A549 (cell line): ENCODE results near the gene SLC6A5. TPM values are rescaled to one million over a fixed set of nuclear protein-coding genes. Genes with fewer than 3 reads are reported as not detected.

Source experiments
- ATAC-seq, 2 experiments: fragments of 200-7000 bp in 1 of 2; fragments of >200 bp in 1 of 2; cut with Nextera tagmentation in 1 of 2; cut with Tn5 transposase in 1 of 2; 3 replicates each; pipeline versions ENCODE4 v1.8.0 to v1.9.1; 2018 to 2020; ENCODE audit warnings: mild to moderate bottlenecking in 1 of 2, moderate library complexity in 1 of 2
- CTCF ChIA-PET: fragments of 300-600 bp; sonication (Branson Sonifier 250); formaldehyde crosslinking; extraction: SDS; loops from one replicate; lab custom pipeline; 2021; ENCODE audit warnings: antibody characterized with exemption, inconsistent platforms; lab: Yijun Ruan, JAX
- POLR2A ChIA-PET: fragments of 350-600 bp; formaldehyde crosslinking; extraction: SDS; loops from one replicate; lab custom pipeline; 2021; ENCODE audit warnings: antibody characterized with exemption, inconsistent platforms; lab: Yijun Ruan, JAX
- DNase-seq, 2 experiments: peaks; one replicate each; pipeline versions ENCODE4 v3.0.0 to v3.0.0-alpha.2; 2011 to 2016; ENCODE audit warnings: low read depth in 1 of 2, low spot score in 1 of 2
- FAIRE-seq: peaks from 2 replicates; lab custom pipeline; 2011; peaks lifted over from hg19 to GRCh38; lab: Jason Lieb, UNC
- H3K27ac ChIP-seq, 2 experiments: fragments of >200 bp; sonication (Bioruptor Twin); formaldehyde crosslinking; 3 replicates each; pipeline ENCODE4 v1.5.1; 2016 to 2017
- H3K4me1 ChIP-seq: fragments of >200 bp; sonication (Bioruptor Twin); formaldehyde crosslinking; 3 replicates; pipeline ENCODE4 v1.6.1; 2016
- H3K4me2 ChIP-seq: fragments of >200 bp; sonication (Bioruptor Twin); formaldehyde crosslinking; 3 replicates; pipeline ENCODE4 v1.6.1; 2016
- H3K4me3 ChIP-seq: fragments of >200 bp; sonication (Bioruptor Twin); formaldehyde crosslinking; 3 replicates; pipeline ENCODE4 v1.5.1; 2016
- H3K9me3 ChIP-seq: fragments of >200 bp; sonication (Bioruptor Twin); formaldehyde crosslinking; 3 replicates; pipeline ENCODE4 v1.6.1; 2016
- ATOH8 ChIP-seq: fragments of 250-450 bp; sonication (Bioruptor Pico); IDR thresholded peaks from 2 replicates; pipeline ENCODE4 v1.5.0; 2020; ENCODE audit warnings: low read depth, mild to moderate bottlenecking, moderate library complexity
- CBX2 ChIP-seq: fragments of 200-600 bp; sonication (generic); IDR thresholded peaks from 2 replicates; pipeline ENCODE4 v1.6.1; 2016; ENCODE audit warnings: low read depth, mild to moderate bottlenecking, borderline replicate concordance
- CHD2 ChIP-seq: fragments of 150-350 bp; IDR thresholded peaks from 2 replicates; pipeline ENCODE4 v1.6.1; 2014; ENCODE audit warnings: low read length; ENCODE audit not compliant: partially characterized antibody
- CTCF ChIP-seq: fragments of >200 bp; sonication (Bioruptor Twin); formaldehyde crosslinking; IDR thresholded peaks from 3 replicates; pipeline ENCODE4 v1.5.1; 2016
- E2F6 ChIP-seq: IDR thresholded peaks from 2 replicates; pipeline ENCODE4 v1.6.1; 2012; ENCODE audit warnings: low read depth, borderline replicate concordance
- EHF ChIP-seq: fragments of 250-450 bp; sonication (Bioruptor Pico); IDR thresholded peaks from 2 replicates; pipeline ENCODE4 v1.5.0; 2020; ENCODE audit warnings: mild to moderate bottlenecking
- ESRRA ChIP-seq: fragments of 150-350 bp; IDR thresholded peaks from 2 replicates; pipeline ENCODE4 v1.6.1; 2014; ENCODE audit warnings: mild to moderate bottlenecking, low read length, borderline replicate concordance
- FOSB ChIP-seq: fragments of 250-450 bp; sonication (Bioruptor Pico); IDR thresholded peaks from 2 replicates; pipeline ENCODE4 v1.5.0; 2020; ENCODE audit warnings: mild to moderate bottlenecking, moderate library complexity
- GATA3 ChIP-seq: IDR thresholded peaks from 2 replicates; pipeline ENCODE4 v1.6.1; 2012; ENCODE audit warnings: borderline replicate concordance
- HEYL ChIP-seq: fragments of 250-450 bp; sonication (Bioruptor Pico); IDR thresholded peaks from 2 replicates; pipeline ENCODE4 v1.8.0; 2021; ENCODE audit warnings: mild to moderate bottlenecking, moderate library complexity
- HOXB13 ChIP-seq: fragments of 250-450 bp; sonication (Bioruptor Pico); IDR thresholded peaks from 2 replicates; pipeline ENCODE4 v1.5.0; 2020; ENCODE audit warnings: low read depth, mild to moderate bottlenecking, moderate library complexity
- KDM5A ChIP-seq: fragments of 200-600 bp; sonication (generic); IDR thresholded peaks from 2 replicates; pipeline ENCODE4 v1.6.1; 2016; ENCODE audit warnings: antibody characterized with exemption, mild to moderate bottlenecking
- MAZ ChIP-seq: fragments of 150-350 bp; IDR thresholded peaks from 2 replicates; pipeline ENCODE4 v1.6.1; 2014; ENCODE audit warnings: antibody characterized with exemption, low read depth, low read length, borderline replicate concordance
- NPAS2 ChIP-seq: fragments of 250-450 bp; sonication (Bioruptor Pico); IDR thresholded peaks from 2 replicates; pipeline ENCODE4 v1.8.0; 2022; ENCODE audit warnings: mild to moderate bottlenecking, moderate library complexity, borderline replicate concordance
- RAD21 ChIP-seq, 2 experiments: fragments of >200 bp in 1 of 2; sonication (Bioruptor Twin) in 1 of 2; formaldehyde crosslinking in 1 of 2; IDR thresholded peaks in 1 of 2; conservative IDR thresholded peaks in 1 of 2; 2 replicates in 1 of 2; 3 replicates in 1 of 2; pipeline ENCODE4 v1.6.1; 2012 to 2018; ENCODE audit warnings: inconsistent platforms in 1 of 2
- RARB ChIP-seq: fragments of 250-450 bp; sonication (Bioruptor Pico); IDR thresholded peaks from 2 replicates; pipeline ENCODE4 v1.8.0; 2021; ENCODE audit warnings: mild to moderate bottlenecking, moderate library complexity
- RCOR1 ChIP-seq: fragments of 150-350 bp; IDR thresholded peaks from 2 replicates; pipeline ENCODE4 v1.6.1; 2014; ENCODE audit warnings: antibody characterized with exemption, low read length, low read depth
- RFX5 ChIP-seq: fragments of 450-650 bp; IDR thresholded peaks from 2 replicates; pipeline ENCODE4 v1.7.1; 2014; ENCODE audit warnings: antibody characterized with exemption, mild to moderate bottlenecking, moderate library complexity
- ZC3H11A ChIP-seq: fragments of 450-650 bp; IDR thresholded peaks from 2 replicates; pipeline ENCODE4 v1.6.1; 2014; ENCODE audit warnings: antibody characterized with exemption, mild to moderate bottlenecking
- ZFP36 ChIP-seq: fragments of 450-650 bp; IDR thresholded peaks from 2 replicates; pipeline ENCODE4 v1.6.1; 2014; ENCODE audit warnings: borderline replicate concordance; ENCODE audit not compliant: partially characterized antibody
- WGBS: methylation state at CpG from one replicate; pipeline ENCODE4 v1.1.6; 2017; ENCODE audit errors: missing lambda C conversion rate; 5-methylcytosine and 5-hydroxymethylcytosine counted together
- polyA plus RNA-seq, 4 experiments: library from polyadenylated mRNA; depleted of rRNA in 3 of 4; stranded (reverse); fragments of >200 nt; fragmentation: RNase III in 1 of 4; extraction: RNeasy Plus Mini Kit Qiagen cat#74134 plus additional on column Dnase treatment in 1 of 4; gene quantifications; 2 replicates in 3 of 4; 3 replicates in 1 of 4; pipeline ENCODE4 v1.2.3, GENCODE V29; 2011 to 2017
- TF ChIP-seq, protein P1 (sequence below): fragments of 250-450 bp; sonication (Bioruptor Pico); IDR thresholded peaks from 2 replicates; pipeline ENCODE4 v1.5.0; 2021; ENCODE audit warnings: mild to moderate bottlenecking, moderate library complexity, borderline replicate concordance
- TF ChIP-seq, protein P2 (sequence below): fragments of >200 bp; sonication (Bioruptor Twin); formaldehyde crosslinking; IDR thresholded peaks from 3 replicates; pipeline ENCODE4 v1.6.1; 2016

SLC6A5 gene
- polyA plus RNA-seq, 2 of the 4 experiments (the other 2 are of a cell fraction): not detected

DNA sequence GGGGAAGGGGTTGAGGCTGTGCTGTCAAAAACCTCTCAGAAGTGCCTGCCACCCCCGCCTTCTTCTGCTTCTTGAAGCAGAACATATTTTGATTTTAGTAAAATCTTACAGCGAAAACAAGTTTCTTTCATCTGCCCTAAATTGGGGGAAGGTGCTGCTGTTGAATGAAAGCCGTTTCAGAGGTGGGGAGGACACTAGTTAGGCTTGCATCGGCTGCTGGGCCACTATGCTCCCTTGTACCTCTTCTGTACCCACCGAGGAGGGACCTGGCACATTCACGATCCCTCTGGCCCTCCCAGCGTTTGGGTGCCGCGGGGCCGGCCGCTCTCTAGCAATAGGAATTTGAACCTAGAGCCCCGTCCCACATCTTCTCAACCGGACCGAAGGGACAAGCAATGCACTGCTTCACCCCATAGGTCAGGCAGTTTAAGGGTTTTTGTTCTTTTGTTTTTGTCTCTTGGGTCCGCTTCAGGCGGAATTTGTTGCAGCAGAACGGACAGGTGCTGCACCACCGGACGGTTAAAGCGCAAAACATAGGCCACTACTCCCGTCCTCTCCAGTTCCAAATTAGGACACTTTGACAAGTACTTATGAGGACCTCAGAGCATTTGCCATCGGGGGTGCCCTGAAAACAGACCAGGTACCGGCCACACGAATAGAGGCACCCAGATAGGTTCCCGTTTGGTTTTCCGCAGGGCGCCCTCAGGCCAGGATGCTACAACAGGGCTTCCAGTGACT, 5.6 kb downstream of the SLC6A5 start:
- no peak for ATAC-seq
- Histone ChIP-seq H3K4me2 (no peak overlapping the region), H3K27ac (no peak overlapping the region), H3K4me1 (no peaks in the 10 kb centered on the region), H3K9me3 (0 out of 3 replicates have a peak, but pooled peaks cover 1% of the 10 kb centered on the region), H3K4me3 (no peak overlapping the region)
- ChIA-PET CTCF (no interaction called here), POLR2A (no interaction called here)
- DNase-seq: no peak
- no peak for FAIRE-seq
- TF ChIP-seq, protein P1, sequence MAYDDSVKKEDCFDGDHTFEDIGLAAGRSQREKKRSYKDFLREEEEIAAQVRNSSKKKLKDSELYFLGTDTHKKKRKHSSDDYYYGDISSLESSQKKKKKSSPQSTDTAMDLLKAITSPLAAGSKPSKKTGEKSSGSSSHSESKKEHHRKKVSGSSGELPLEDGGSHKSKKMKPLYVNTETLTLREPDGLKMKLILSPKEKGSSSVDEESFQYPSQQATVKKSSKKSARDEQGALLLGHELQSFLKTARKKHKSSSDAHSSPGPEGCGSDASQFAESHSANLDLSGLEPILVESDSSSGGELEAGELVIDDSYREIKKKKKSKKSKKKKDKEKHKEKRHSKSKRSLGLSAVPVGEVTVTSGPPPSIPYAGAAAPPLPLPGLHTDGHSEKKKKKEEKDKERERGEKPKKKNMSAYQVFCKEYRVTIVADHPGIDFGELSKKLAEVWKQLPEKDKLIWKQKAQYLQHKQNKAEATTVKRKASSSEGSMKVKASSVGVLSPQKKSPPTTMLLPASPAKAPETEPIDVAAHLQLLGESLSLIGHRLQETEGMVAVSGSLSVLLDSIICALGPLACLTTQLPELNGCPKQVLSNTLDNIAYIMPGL: no peak
- TF ChIP-seq, protein P2, sequence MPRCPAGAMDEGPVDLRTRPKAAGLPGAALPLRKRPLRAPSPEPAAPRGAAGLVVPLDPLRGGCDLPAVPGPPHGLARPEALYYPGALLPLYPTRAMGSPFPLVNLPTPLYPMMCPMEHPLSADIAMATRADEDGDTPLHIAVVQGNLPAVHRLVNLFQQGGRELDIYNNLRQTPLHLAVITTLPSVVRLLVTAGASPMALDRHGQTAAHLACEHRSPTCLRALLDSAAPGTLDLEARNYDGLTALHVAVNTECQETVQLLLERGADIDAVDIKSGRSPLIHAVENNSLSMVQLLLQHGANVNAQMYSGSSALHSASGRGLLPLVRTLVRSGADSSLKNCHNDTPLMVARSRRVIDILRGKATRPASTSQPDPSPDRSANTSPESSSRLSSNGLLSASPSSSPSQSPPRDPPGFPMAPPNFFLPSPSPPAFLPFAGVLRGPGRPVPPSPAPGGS: no peak
- TF ChIP-seq NPAS2 (CRISPR knock-in tag): no peak
- no peak for TF ChIP-seq ZFP36
- TF ChIP-seq HEYL (CRISPR knock-in tag): no peak
- TF ChIP-seq MAZ: no peak
- TF ChIP-seq HOXB13 (CRISPR knock-in tag): no peak
- 49% methylated on average over 27 of the region's 27 CpGs for WGBS

DNA sequence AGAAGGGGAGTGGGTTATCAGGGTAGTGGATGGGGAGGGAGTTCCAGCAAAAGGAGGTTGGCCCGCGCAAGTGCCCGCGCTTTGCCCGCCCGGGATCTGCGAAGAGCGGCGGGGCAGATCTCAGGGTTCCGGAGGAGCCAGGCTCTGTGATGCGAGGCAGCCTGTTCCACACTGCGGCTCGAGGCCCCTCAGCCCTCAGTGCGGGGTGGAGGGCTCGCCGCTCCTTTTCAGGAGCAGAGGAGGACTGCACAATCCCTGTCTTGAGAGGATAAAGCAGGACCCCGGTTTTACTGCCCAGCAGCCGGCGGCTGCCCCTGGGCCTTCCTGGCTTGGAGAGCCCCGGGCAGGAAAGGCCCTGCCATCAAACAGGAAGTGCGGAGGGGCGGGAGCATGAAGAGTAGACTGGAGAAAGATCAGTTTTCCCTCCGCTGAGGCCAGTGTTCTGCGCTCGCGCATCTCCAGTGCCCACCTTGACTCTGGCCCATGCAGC, 6.2 kb downstream of the SLC6A5 start:
- no peak for ATAC-seq
- Histone ChIP-seq H3K4me1 (0 out of 3 replicates have a peak, but pooled peaks cover 4% of the 10 kb centered on the region), H3K9me3 (no peaks in the 10 kb centered on the region), H3K27ac (no peak overlapping the region), H3K4me3 (no peak overlapping the region), H3K4me2 (no peak overlapping the region)
- FAIRE-seq: no peak
- no peak for TF ChIP-seq GATA3
- no peak for TF ChIP-seq RAD21 (conservative IDR thresholded peaks at IDR 0.05 in 1 of 2, IDR thresholded peaks at IDR 0.05 in 1 of 2)
- TF ChIP-seq CHD2: no peak
- no peak for TF ChIP-seq RCOR1
- TF ChIP-seq MAZ: no peak
- no peak for TF ChIP-seq RFX5
- no peak for TF ChIP-seq CBX2
- no peak for TF ChIP-seq ZC3H11A
- TF ChIP-seq ESRRA: no peak
- no peak for TF ChIP-seq EHF (CRISPR knock-in tag)
- TF ChIP-seq FOSB (CRISPR knock-in tag): no peak
- no peak for TF ChIP-seq CTCF
- TF ChIP-seq E2F6: no peak
- no peak for TF ChIP-seq RARB (CRISPR knock-in tag)
- no peak for TF ChIP-seq ATOH8 (CRISPR knock-in tag)
- TF ChIP-seq KDM5A: no peak
- ChIA-PET CTCF (no interaction called here), POLR2A (no interaction called here)
- WGBS: 54% methylated on average over 23 of the region's 26 CpGs
- no peak for DNase-seq
